OCI-LY3 (cell line): ENCODE data around the gene GOLGA5.

ENCODE experiments used
- H2AFZ ChIP-seq: fragments of 200-600, 300-600 bp; shearing (Covaris generic); 2 replicates; pipeline ENCODE4 v1.6.0; 2014; ENCODE audit warnings: antibody characterized with exemption, low read depth, low read length
- H3K27ac ChIP-seq: fragments of 200-600, 300-600 bp; sonication (generic); 2 replicates; pipeline ENCODE4 v1.5.1; 2014; ENCODE audit warnings: mild to moderate bottlenecking, low read length, moderate library complexity, mixed read lengths
- H3K27me3 ChIP-seq: fragments of 200-600, 300-600 bp; sonication (generic); 2 replicates; pipeline ENCODE4 v1.6.1; 2014; ENCODE audit warnings: low read depth, low read length, mixed read lengths
- H3K36me3 ChIP-seq: fragments of 200-600, 300-600 bp; sonication (generic); replicated peaks from 2 replicates; pipeline ENCODE3; 2014; ENCODE audit warnings: low read depth, low read length, mixed read lengths
- H3K4me1 ChIP-seq: fragments of 300-600, 200-600 bp; sonication (generic); 2 replicates; pipeline ENCODE4 v1.6.1; 2014; ENCODE audit warnings: low read length, mixed read lengths
- H3K4me2 ChIP-seq: fragments of 200-600, 300-600 bp; sonication (generic); 2 replicates; pipeline ENCODE4 v1.6.1; 2014; ENCODE audit warnings: low read length, mixed read lengths
- H3K4me3 ChIP-seq: fragments of 300-600, 200-600 bp; sonication (generic); 2 replicates; pipeline ENCODE4 v1.5.1; 2014; ENCODE audit warnings: antibody characterized with exemption, mild to moderate bottlenecking, low read length, moderate library complexity
- H3K79me2 ChIP-seq: fragments of 300-600, 200-600 bp; shearing (Covaris generic); 2 replicates; pipeline ENCODE4 v1.6.1; 2014; ENCODE audit warnings: mild to moderate bottlenecking, low read length, mixed read lengths
- H3K9ac ChIP-seq: fragments of 300-600, 200-600 bp; shearing (Covaris generic); 2 replicates; pipeline ENCODE4 v1.6.0; 2014; ENCODE audit warnings: mild to moderate bottlenecking, low read length, moderate library complexity
- H3K9me3 ChIP-seq: fragments of 200-600, 300-600 bp; shearing (Covaris generic); 2 replicates; pipeline ENCODE4 v1.6.1; 2014; ENCODE audit warnings: low read length, mixed read lengths; ENCODE audit not compliant: insufficient read depth
- H4K20me1 ChIP-seq: fragments of 200-600, 300-600 bp; sonication (generic); 2 replicates; pipeline ENCODE4 v1.6.1; 2016; ENCODE audit warnings: low read length, mixed read lengths; ENCODE audit not compliant: insufficient read depth
- CTCF ChIP-seq: fragments of 200-600, 300-600 bp; sonication (generic); IDR thresholded peaks from 2 replicates; pipeline ENCODE4 v1.5.1; 2014; ENCODE audit warnings: antibody characterized with exemption, low read length, low read depth
- EZH2phosphoT487 ChIP-seq: fragments of 200-600 bp; shearing (Covaris generic); IDR thresholded peaks from 2 replicates; pipeline ENCODE4 v1.6.1; 2018; ENCODE audit warnings: antibody characterized with exemption, mixed run types, low read depth

The GOLGA5 gene

GRCh38 chr14:92863286-92864080 lies 69.4 kb downstream of the GOLGA5 start:
- H3K9ac ChIP-seq = no peak overlapping the region
- no peak overlapping the region for H3K4me3 ChIP-seq
- H3K36me3 ChIP-seq = no peaks in the 10 kb centered on the region
- no peak overlapping the region for H2AFZ ChIP-seq
- peaks cover 4% of the 10 kb centered on the region for H3K4me1 ChIP-seq
- no peaks in the 10 kb centered on the region for H3K27me3 ChIP-seq
- no peak overlapping the region for H3K27ac ChIP-seq
- H3K9me3 ChIP-seq = no peaks in the 10 kb centered on the region
- H3K79me2 ChIP-seq = no peaks in the 10 kb centered on the region
- no peak overlapping the region for H3K4me2 ChIP-seq
- no peaks in the 10 kb centered on the region for H4K20me1 ChIP-seq
- TF ChIP-seq EZH2phosphoT487 (no peak), CTCF (no peak)

- no peak overlapping the region for H3K4me2 ChIP-seq
- H3K9ac ChIP-seq = no peak overlapping the region
- H3K27ac ChIP-seq = no peak overlapping the region
- no peak overlapping the region for H3K4me3 ChIP-seq
- H3K36me3 ChIP-seq = no peaks in the 10 kb centered on the region
- TF ChIP-seq CTCF (no peak), EZH2phosphoT487 (no peak)
- no peak overlapping the region for H2AFZ ChIP-seq
- no peaks in the 10 kb centered on the region for H3K9me3 ChIP-seq
- peaks cover 4% of the 10 kb centered on the region for H3K4me1 ChIP-seq
- no peaks in the 10 kb centered on the region for H3K27me3 ChIP-seq
- no peaks in the 10 kb centered on the region for H3K79me2 ChIP-seq
- H4K20me1 ChIP-seq = no peaks in the 10 kb centered on the region
Measured at GRCh38 chr14:92865674-92866073, 71.6 kb downstream of the GOLGA5 start.

GRCh38 chr14:92866181-92866752 lies 72.2 kb downstream of the GOLGA5 start:
- Histone ChIP-seq H3K27me3 (no peaks in the 10 kb centered on the region), H3K27ac (no peak overlapping the region), H3K36me3 (no peaks in the 10 kb centered on the region), H3K4me1 (peaks cover 4% of the 10 kb centered on the region), H3K79me2 (no peaks in the 10 kb centered on the region), H3K9me3 (no peaks in the 10 kb centered on the region), H3K9ac (no peak overlapping the region), H4K20me1 (no peaks in the 10 kb centered on the region), H3K4me2 (no peak overlapping the region), H2AFZ (no peak overlapping the region), H3K4me3 (no peak overlapping the region)
- TF ChIP-seq EZH2phosphoT487 (no peak), CTCF (no peak)

- Histone ChIP-seq H3K9me3 (no peaks in the 10 kb centered on the region), H3K27ac (no peak overlapping the region), H3K4me3 (no peak overlapping the region), H3K4me2 (no peak overlapping the region), H3K4me1 (peaks cover 4% of the 10 kb centered on the region), H3K36me3 (no peaks in the 10 kb centered on the region), H3K27me3 (no peaks in the 10 kb centered on the region), H2AFZ (no peak overlapping the region), H4K20me1 (no peaks in the 10 kb centered on the region), H3K9ac (no peak overlapping the region), H3K79me2 (no peaks in the 10 kb centered on the region)
- no peak for TF ChIP-seq CTCF
- TF ChIP-seq EZH2phosphoT487 = no peak
Measured at GRCh38 chr14:92866901-92867865, 73.1 kb downstream of the GOLGA5 start.
